HG03280 (cell line): ENCODE results near the gene PRAMEF7.
"Not testable (repeated sequence)": the region's sequence is repeated elsewhere in the genome, so short reads cannot be mapped to it uniquely, and the experiment has no call there.

Source experiments
- ATAC-seq: cut with Tn5 transposase; IDR thresholded peaks from one replicate; pipeline ENCODE4 v1.9.1; 2021; ENCODE audit warnings: mild to moderate bottlenecking, moderate library complexity; ENCODE audit not compliant: unreplicated experiment

PRAMEF7 gene

GRCh38 chr1:12916310-12916709 is at the start of gene PRAMEF7:
Gene PRAMEF7 (plus strand): TSS chr1:12916610. CDS start chr1:12917693, 1,083 bp downstream.
- ATAC-seq = not testable (repeated sequence)

DNA sequence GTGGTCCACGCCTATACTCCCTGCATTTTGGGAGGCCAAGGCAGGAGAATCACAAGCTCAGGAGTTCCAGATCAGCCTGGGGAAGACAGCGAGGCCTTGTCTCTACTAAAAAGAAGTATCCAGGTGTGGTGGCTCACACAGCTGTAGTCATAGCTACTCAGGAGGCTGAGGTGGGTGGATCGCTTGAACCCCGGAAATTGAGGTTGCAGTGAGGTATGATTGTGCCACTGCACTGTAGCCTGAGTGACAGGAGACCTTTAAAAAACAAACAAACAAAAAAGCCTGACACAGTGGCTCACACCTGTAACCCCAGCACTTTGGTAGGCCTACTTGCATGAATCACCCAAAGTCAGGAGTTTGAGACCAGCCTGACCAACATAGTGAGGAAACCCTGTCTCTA is 38.0 kb upstream of the PRAMEF7 start:
- not testable (repeated sequence) for ATAC-seq

- ATAC-seq = not testable (repeated sequence)
These were observed 30.3 kb upstream of the PRAMEF7 start, which contains the start of gene PRAMEF4 for GRCh38 chr1:12886101-12886500. Gene PRAMEF4 (minus strand): TSS chr1:12886201. CDS start chr1:12883394, 2,807 bp downstream.

DNA sequence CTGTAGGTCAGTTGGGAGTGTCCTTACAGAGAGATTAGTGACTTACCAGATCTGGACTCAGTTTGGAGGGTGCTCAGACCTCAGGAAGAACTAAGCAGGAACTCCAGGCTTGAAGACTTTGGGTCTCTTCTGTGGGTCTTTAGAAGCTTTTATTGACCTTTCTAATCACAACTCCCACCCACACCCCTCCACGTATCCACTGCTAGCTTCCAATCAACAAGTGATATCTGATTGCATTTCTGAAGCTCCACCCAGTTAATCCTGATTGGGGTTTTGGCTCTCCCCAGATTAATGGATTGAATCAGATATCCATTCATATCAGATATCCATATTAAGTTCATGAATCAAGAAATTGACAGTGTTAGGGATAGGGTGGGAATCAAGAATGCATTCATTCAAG is 18.2 kb upstream of the PRAMEF7 start, which contains the start of gene PRAMEF10:
Gene PRAMEF10 (minus strand): TSS at position 101 of the 400 bp plus-strand sequence. CDS start 2,423 bp downstream, outside the sequence.
- ATAC-seq = not testable (repeated sequence)

GRCh38 chr1:12899186-12899585 is 17.2 kb upstream of the PRAMEF7 start:
- not testable (repeated sequence) for ATAC-seq

GRCh38 chr1:12903793-12904572 is 12.4 kb upstream of the PRAMEF7 start:
- ATAC-seq = not testable (repeated sequence)

DNA sequence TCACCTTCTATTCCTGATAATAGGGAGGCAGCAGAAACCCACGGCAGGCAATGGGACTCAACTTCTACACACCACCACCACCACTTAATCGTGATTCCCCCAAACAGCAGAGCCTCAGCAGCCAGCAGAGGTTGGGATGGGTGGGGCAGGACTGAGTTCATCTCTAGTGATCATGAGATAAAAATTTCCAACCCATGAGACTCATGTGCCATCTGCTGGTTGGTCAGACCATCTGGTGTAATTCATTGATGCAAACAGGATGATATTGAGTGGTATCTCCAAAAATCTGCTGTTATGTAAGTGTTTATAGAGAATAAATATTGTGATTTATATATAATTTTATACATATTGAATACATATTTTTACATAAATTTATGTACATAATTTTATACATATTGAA is 5.3 kb downstream of the PRAMEF7 start:
- ATAC-seq = not testable (repeated sequence)

DNA sequence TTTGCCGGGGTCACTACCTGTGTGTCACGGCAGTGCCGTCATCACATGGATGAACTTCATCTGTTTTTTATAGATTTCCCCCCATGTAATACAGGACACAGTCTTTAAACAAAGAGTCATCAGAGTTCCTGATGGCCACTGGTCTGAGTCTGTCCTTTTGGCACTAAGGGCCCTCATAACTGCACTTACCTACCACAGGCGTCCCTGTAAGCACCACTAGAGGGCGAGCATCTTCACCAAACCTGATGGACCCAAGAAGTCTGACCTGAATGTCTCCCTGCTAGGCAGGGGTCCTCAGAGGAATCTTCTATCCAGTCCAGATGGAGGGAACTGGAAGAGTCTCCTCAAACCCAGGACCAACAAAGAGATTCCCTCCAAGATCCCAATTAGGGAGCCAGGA is 8.0 kb downstream of the PRAMEF7 start:
- ATAC-seq = not testable (repeated sequence)

DNA sequence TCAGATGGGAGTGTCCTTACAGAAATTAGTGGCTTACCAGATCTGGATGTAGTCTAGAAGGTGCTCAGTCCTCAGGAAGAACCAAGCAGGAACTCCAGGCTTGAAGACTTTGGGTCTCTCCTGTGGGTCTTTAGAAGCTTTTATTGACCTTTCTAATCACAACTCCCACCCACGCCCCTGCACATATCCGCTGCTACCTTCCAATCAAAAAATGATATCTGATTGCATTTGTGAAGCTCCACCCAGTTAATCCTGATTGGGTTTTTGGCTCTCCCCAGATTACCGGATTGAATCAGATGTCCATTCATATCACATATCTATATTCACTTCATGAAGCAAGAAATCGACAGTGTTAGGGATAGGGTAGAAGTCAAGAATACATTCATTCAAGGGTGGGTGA is 31.1 kb downstream of the PRAMEF7 start, which contains the start of gene PRAMEF6:
Gene PRAMEF6 (minus strand): TSS at position 101 of the 400 bp plus-strand sequence. CDS start 5,062 bp downstream, outside the sequence.
- ATAC-seq = not testable (repeated sequence)
